NCI-H524 (cell line): ENCODE results near the gene KIF12.
"Not testable (repeated sequence)": the region's sequence is repeated elsewhere in the genome, so short reads cannot be mapped to it uniquely, and the experiment has no call there.

ENCODE experiments used
- DNase-seq, 2 experiments: peaks; one replicate each; lab custom pipeline; 2025; lab: John Stamatoyannopoulos, UW

The KIF12 gene

DNA sequence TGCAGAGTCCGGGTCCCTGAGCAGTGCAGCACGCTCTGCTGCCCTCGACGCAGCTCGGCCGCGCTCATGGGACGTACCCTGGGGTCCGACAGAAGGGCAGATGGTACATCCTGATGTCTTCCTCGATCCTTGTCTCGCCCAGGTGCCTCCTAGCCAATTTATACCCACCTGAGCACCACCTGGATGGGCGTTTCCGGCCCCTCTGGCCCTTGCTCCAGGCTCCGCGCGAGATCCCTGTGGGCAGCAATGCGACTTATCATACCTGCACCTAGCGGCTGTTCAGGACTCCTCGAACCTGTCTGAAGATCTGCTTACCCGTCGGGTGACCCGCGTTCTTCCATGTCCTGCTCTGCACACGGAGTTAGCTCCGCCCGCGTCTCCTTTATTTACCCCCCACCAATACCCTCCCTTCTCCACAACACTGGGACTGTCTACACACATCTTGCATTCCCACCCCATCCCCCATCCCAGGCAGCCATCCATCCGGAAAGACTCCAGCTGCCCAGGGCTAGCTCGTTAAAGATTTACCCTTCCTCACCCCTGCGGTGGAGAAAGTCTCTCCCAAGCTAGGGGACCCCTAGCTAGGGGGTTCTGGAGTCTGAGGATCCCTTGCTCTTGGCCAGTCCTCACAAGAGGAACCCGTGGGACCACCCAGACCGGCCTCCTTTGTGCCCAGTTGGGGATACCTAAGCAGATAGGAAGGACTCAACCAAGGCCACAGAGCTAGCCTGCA lies at the start of gene KIF12:
Gene KIF12, minus strand, starts transcription at position 357 of the 733 bp plus-strand sequence. Its CDS starts 16 bp downstream, at position 341.
- peak; percentile 98 for DNase-seq

DNA sequence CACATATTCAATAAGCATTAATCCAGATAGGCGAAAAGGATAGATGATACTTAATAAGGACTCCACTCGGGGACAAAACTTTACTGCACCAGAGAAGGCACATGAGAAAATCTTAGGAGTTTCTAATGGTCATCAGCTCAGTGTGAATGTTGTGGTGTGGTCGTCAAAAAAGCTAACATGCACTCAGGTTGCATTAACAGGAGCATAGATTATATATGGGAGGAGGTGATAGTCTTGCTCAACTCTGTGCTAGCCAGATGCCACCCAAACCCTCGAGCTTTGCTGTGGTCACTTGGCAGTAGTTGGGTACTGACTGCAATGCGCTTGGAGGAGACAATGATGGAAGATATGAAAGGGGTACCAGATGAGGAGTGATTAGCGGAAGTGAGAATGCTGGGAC lies 47.6 kb upstream of the KIF12 start:
- no peak for DNase-seq

DNA sequence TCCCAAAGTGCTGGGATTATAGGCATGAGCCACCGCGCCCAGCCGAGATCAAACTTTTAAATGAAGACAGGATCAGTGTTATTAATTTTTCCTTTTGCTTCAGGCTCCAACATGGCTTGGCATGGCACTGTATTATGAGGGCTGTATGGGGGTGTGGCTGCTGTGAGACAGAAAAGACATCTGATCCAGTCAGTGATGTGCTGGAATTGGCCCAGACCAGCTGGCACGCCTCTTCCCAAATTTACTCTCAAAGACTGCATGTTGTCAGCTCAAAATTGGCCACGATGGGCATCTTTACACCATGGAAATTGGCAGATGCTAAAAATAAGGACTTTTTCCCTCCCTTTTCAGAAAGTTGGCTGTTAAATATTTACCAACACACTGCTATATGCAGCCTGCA lies 44.1 kb upstream of the KIF12 start:
- DNase-seq = peak in 1 of 2 experiments; percentile 23

DNA sequence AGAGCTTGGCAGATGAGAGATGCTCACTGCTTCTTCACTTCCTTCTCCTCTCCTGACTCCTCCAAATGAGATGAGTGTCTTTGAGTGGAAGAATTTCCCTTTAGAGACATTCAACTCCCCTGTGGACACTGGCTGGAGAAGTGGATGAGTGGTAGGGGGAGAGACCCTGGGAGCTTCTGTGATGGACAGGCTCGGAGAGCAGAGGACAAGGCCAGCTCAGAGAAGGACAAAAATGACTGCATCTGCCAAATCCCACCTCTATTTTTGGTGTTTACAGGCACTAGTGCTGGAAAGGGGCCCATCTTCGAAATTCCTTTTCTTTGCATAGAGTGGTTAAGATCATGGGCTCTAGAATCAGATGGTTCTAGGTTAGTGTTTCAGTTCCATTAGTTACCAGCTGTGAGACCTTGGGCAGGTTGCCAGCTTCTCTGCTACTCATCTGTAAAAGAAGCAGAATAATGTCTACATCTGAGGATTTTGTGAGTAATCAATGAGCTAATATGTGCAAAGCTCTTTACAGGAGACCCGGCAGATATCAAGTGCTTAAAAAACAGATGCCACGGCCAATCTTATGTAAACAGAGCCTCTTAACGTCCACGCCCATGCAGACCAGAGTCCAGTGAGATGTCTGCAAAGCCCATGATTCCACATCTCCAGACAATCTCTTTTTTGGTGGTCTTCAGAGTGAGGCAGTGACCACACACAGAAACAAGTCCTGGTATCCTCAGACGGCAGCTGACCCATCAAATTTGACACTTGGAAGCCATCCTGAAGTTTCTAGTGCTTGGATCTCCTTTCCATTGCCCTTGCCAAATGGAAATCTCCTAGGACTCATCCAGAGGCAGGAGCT lies 42.7 kb upstream of the KIF12 start:
- DNase-seq = peak; percentile 90 to 94

DNA sequence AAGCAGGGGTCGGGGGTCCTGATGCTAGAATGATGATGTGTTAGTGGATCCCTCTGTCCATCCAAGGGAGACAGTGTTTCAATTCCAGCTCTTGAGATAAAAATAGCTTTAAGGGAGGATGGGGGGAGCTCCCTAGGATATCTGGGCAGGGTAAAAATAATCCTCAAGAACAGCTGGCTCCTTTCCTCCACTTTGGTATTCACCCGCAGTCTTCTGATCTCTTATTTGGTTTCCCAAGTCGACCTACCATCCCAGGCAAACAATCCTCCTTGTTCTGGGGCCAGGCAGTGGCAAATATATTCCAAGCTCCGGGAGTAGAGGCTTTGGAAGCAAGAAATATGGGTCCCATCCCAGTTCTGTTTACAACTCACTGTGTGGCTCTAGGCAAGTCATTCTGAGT lies 41.8 kb upstream of the KIF12 start:
- DNase-seq = peak; percentile 55 to 70

DNA sequence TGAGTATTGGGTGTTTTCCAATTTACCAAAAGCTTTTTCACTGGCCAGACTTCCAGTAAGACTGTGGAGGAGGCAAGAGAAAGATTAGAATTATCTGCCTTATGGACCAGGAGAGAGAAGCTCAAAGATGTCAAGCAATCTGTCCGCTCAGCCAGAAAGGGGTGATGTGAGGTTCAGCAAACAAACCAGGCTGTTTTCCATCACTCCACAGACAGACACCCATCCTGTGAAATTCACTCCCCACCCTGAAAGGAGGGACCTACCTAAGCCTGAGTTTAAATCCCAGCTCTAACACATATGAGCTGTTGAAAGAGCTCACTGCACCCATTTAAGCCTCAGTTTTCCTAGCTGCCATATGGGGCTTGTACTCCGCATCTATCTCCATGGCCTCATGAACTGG lies 41.3 kb upstream of the KIF12 start:
- DNase-seq = no peak

DNA sequence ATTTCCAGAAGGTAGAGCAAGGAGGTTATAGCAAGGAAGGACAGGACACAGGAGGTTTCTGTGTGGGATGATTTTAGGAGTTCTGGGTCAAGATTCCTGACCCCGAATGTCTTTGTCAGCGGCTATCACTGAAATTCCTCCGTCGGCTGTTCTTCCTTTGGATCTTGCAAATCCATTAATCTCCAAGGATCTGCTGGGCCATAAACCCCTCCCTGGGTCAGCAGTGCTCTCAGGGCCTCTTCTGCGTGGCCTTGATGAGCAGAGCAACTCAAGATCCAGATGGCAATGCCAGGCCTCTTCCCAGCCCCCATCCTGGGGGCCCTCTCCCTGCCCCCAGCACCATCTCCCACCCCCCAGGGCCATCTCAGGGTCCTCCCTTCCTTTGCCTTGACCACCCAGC lies 40.0 kb upstream of the KIF12 start:
- no peak for DNase-seq

DNA sequence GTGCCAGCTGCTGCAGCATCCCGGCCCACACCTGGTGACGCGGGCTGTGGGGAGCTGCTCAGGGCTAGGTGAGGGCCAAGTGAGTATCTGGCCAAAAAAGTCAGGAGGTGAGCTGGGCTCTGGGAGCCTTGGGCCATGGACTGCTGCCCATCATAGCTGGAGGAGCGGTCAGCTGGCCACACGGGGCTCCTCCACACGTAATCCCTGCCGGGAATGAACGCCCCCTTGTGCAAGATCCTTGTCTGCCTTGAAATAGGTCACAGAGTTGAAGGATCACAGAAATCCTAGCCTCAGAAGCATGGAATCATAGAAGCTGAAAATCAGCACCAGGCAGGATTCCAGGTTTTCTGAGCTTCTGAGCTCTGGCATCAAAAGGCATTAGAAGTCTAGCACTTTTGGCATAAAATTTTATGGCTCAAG lies 39.5 kb upstream of the KIF12 start:
- DNase-seq = no peak

DNA sequence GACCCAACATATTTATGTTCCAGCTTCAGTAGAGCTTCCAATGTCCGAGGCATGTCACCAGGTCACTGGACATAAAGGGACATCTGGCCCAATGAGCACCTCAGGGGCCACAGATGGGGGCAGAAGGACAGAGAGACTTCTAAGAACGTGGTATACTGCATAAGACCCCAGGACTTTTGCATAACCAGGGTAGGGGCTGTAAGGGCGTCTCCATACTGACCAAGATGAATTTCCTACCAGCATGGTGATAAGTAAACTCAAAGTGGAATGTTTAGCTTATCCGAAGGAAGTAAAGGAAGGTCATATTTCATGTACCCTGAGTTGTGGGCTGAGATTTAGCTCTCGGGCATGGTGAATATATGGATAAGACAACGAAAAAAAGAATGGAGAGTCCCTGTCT lies 38.7 kb upstream of the KIF12 start:
- DNase-seq = no peak

DNA sequence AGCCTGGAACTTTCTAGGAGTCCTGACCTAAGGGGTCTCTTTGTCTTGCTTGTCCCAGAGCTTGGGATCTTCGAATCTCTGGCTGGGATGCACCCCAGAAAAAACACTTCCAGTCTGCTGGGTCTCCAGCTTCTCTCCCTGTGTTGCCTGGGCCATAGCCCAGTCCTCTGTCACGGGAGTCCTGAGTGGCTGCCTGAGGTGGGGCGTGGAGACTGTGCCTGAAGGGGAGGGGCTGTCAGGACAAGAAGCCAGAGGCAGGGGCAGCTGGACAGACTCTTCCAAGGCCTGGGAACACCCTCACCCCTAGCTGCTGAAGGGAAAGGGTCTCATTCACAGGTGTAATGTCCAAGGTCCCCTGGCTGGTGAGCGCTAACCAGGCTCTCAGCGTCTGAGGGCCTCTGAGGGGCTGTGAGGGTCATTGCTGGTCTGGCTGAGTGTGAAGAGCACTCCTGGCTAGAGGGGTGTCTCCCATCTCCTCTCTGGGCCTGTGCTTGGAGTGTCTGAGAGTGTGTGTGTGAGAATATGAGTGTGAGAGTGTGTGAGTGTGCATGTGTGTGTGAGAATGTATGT lies 35.8 kb upstream of the KIF12 start:
- DNase-seq = no peak

DNA sequence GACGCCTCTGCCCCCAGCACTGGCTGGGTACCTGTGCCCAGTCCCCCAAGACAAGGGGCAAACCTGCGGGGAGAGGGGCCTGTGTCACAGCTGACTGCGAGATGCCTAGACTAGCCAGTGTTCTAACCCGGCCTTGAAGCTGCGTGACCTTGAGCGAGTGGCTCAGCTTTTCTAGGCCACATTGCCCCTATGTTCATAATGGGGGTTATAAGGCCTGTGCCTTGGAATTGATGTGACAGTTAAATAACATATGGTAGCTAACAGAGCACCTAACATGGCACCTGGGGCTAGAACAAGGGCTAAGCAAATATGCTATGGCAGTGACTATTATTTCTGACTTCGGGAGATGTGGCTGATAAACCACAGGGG lies 33.4 kb upstream of the KIF12 start:
- no peak for DNase-seq

DNA sequence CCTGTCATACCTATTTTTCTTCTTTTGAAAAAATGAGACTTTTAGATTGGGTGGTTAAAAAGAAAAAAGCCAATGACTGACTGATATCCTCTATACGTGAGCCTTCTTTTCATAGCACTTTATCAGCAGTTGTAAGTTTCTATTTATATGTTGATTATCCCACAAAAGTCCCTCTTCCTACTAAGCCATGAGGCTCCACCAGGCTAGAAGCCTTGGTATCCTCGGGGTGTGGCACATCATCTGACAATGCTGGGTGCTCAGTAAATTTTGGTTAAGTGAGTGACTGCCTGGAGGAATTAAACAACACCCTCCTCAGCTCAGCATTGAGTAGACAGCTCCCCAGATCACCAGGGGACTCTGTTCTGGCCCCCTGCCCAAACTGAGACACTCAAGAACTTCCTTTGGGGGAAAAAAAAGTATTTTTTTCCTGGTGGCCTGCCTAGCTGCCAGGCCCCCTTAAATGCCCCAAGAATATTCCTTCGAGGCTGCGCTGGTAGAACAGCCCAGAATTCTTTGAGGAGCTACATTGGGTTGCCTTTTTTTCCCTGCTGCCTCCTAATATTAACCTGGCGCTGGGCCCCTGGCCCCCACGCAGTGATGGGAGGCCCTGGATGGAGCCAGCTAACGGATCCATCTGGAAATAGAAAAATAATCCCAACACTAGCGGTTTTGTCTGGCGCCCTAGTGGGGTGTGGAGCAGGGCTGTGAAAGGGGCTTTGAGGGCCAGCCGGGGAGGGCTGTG lies 32.9 kb upstream of the KIF12 start:
- DNase-seq = no peak

DNA sequence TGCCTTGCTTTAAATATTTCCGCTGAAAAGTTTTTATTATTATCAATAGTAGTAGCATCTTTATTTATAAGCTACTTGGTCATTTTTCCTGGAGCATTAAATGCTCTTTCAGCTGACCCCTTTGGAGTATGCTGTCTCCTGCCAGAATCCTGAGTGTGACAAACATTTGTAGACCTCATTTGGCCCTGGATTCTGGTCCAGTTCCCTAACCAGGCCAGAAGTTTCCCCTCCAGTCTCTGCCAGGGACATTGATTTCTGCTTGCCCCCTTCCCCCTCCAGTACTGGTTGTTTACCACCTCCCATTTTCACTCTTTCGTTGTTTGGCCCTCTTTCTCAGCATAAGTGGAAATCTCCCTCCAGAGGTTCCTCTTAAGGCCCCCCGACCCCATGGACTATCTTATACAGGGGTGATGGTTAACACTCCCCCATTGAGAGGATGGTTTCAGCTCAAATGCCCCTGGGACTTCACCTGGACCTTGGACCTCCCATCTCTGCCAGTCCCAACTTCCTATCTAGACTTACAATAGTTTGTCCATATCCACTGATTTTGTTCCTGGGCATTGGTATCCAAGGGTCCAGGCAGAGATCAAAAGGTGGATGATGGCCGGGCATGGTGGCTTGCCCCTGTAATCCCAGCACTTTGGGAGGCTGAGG lies 31.7 kb upstream of the KIF12 start:
- no peak for DNase-seq

DNA sequence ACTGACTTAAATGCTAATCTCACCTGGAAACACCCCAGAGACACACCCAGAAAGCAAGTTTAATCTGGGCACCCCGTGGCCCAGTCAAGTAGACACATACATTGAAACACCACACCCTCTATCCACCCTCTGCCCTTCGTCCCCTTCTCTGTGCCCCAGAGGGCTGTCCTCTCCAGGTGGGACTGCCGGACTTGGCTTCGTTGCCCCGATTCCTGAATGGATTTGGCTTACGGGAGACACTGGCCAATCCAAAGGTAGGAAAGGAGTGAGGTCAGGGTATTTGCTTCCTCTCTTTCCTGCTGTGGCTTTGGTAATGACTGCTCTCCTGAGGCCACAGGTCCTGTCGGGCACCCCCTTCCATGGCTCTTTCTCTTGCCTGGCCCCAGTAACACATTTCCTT lies 31.0 kb upstream of the KIF12 start:
- no peak for DNase-seq

DNA sequence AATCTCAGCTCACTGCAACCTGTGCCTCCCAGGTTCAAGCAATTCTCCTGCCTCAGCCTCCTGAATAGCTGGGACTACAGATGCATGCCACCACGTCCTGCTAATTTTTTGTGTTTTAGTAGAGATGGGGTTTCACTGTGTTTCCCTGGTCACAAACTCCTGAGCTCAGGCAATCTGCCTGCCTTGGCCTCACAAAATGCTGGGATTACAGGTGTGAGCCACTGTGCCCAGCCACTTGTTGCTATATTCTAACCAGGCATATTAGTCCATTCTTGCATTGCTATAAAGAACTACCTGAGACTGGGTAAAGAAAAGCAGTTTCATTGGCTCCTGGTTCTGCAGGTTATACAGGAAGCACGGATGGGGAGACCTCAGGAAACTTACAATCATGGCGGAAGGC lies 29.7 kb upstream of the KIF12 start:
- not testable (repeated sequence) for DNase-seq

DNA sequence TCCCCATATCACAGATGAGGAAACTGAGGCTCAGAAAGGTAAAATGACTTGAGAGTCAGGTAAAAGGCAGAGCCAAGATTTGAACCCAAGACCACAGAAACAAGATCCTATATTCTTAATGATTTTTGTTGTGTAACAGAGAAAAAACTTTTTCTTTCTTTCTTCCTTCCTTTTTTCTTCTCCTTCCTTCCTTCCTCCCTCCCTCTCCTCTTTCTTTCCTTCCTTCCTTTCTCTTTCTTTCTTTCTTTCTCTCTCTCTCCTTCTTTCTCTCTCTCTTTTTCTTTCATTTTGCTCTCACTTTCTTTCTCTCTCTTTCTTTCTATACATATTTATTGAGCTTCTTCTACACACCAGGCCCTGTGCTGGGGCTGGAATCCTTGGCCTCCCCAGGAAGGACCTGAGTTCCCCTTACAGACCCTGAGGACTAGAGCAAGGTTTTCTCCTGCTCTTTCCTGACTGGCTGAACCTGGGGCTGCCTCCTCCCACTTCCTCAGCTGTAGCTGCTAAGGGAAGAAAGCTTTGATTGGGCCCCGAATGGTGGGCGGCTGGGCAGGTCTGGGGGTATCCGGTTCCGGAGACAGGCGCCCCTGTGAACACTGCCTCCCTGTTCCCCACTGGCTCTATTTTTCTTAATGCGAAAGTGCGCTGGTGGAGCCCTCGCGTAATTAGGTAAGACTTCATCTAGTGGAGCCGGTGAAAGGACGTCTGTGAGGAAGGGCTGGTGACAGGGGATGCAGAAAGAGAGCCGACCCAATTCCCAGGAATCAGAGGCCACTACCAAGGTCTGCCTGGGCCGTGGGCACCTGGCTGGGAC lies 27.4 kb upstream of the KIF12 start:
- no peak for DNase-seq

DNA sequence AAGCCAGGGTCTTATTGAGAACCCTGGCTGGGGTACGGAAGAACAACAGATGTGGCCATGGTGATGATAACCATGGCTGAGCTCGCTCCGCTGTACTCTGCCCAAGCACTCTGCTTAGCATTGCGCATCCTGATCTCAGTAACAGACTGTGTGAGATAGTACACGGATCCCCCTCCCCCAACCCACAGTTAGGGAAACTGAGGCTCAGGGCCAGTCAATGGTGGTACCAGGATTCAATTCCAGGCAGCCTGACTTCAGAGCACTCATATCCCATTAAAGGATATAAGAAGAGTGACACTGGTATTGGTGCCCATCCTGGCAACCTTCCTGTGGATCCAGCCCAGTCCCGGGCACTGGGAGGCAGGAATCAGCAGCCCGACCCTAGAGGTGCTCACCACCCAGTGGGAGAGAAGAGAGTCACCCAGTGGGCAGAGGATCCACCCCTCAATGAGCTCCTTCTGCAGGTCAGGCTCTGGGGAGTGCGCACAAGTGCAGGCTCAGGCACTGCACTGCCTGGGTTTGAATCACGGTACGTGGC lies 26.5 kb upstream of the KIF12 start:
- DNase-seq = no peak

DNA sequence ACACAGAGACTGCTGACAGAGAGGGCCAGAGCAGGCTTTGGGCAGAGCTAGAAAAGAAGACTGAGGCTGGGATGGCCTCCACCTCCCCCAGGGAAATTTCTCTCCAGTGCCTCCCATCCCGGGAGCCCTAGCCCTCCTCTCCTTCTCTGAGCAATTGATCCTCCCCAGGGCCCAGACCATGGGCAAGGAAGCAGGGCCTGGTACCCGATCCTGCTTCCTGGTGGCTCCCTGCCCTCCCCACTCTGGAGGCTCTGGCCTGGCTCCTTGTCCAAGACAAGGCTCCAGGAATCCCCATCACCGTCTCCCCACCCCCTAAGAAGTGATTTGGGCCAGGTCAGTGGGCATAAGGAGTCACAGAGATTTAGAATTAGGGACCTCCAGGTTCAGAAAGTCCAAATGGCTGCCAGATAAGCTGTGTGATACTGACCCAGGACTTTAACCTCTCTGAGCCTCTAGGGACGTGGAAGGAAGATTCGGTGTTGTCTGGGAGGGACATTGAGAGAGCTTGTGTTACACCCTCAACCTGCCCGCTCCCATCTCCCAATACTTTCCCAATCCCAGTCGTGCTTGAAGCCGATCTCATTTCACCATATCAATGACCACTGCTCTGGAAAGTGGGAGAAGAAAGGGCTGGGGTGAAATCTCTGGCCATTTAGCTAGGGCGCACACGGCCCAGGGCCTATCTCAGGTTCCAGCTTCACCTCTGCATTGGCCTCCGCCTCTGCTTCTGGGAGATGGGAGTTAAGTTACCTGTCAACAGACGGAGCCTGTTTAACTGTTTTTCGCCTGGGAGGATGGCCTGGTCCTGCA lies 25.8 kb upstream of the KIF12 start:
- DNase-seq = no peak

DNA sequence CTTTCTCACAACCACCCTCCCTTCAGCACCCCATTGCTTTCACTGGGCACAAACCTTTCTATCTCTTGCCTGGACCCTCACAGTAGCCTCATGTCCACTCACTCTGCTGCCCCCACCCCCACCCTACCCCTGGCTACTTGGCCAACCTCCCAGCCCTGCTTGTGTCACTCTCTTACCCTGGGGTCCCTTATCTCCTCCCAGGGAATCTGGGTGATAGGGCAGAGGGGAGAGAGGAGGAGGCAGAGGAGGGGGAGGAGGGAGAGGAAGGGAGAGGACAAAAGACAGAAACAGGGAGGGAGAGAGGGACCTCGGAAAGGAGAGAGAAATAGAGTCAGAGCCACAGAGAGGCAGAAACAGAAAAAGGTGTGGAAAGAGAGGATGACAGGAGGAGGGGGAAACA lies 25.0 kb upstream of the KIF12 start:
- DNase-seq = no peak
